ENCODE measurements around the gene ACTL6B. TPM values are rescaled to one million over a fixed set of nuclear protein-coding genes. Genes with fewer than 3 reads are reported as not detected.

ACTL6B gene
- total and polyA plus RNA-seq, 2 of the 8 experiments (the other 6 are each of a cell fraction or from before 2014, with no cell fraction given) = 2.1 to 4.5 TPM

GRCh38 chr7:100600730-100601038 is 55.6 kb downstream of the ACTL6B start (continued):
- no peak for TF ChIP-seq TAF7 (optimal IDR thresholded peaks at IDR 0.05; ENCODE audit: borderline replicate concordance, low read depth, low read length)

Measured in H1 (cell line).